ENCODE results near the gene PRMT7. TPM values are rescaled to one million over a fixed set of nuclear protein-coding genes. Genes with fewer than 3 reads are reported as not detected.

The PRMT7 gene
- total RNA-seq, 1 donor from 2014 or later = 66.4 TPM

DNA sequence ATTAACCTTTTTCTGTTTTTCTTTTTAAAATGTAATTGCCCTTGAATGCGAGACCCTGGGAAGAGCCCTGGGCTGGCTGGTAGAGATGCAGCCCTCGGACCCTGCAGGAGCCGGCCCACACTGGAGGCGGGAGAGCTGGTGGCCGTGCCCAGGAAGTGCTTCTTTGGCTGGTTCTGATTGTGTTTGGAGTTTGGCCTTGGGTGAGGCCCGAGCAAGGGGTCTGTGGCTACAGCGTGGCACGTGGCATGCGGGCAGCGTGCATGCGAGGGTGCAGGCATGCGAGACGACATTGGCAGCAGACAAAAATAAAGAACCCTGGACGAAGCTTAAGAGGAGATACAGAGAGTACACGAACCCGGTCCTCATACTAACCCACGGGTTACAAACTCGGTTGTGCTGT lies 49.7 kb downstream of the PRMT7 start:
- intact Hi-C loops (cut with micrococcal nuclease) = no loop called here

DNA sequence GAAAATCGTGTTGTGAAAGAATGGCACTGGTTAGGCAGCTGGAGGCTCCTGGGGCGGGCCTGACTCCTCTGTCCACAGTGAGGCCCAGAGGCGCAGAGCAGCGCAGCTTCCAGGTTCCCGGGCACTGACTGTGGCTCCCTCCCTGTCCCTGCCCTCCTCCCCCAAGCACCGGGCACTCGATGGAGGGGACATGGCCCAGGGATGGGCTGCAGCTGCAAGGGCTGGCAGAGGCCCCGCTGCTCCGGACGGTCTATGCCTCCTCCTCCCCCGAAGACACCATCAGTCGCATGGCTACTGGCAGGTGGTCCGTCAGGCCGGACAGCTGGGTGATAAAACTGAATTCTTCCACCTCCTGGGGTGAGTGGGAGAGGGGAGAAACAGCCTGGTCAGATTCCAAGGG lies 50.1 kb downstream of the PRMT7 start:
- intact Hi-C loops (cut with micrococcal nuclease) = no loop called here

DNA sequence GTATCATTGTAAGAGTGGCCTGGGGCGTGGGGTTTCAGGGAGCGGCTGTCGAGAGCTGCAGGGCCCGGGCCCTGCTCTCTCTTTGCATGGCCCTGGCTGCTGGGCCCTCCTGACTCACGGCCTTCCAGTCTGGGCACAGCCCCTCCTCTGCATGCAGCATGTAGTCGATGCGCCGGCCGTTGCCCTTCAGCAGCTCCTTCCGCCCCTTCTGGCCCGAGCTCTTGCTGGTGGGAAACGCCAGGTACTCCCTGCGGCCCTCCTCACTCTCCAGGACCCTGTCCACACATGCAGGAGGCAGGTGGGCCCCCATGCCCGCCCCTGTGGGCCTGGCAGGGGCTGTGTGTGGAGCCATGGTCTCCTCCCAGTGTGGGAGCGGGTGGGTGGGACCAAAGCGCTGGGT lies 50.7 kb downstream of the PRMT7 start:
- intact Hi-C loops (cut with micrococcal nuclease) = no loop called here

DNA sequence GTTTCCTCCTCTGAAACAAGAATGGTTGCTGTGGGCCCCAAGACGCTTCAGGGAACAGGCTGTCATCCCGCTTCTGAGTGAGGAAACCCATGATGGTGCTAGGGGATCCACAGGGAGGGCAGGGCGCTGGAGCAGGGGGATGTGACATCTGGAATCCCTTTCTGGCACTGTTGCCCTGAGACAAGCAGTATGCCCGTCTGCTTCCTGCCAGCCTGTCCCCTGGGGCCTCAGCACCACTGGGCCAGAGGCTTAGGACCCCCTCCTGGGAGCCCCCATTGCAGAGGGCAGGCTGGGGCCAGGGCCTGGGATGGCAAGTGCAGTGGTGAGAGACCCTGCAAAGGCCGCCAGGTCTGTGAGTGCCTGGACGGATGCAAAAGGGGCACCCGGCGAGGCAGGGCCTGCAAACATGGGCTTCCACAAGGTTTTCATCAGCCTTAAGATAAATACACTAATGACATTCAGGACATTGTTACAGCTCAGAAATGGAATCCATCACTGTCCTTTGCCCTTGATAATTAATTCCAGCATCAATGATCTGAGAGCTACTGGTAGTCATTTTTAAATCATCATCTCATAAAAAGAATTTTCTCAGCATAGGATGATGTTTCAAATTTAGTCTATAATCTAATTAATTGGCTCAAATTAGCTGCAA lies 51.6 kb downstream of the PRMT7 start:
- intact Hi-C loops (cut with micrococcal nuclease) = no loop called here

DNA sequence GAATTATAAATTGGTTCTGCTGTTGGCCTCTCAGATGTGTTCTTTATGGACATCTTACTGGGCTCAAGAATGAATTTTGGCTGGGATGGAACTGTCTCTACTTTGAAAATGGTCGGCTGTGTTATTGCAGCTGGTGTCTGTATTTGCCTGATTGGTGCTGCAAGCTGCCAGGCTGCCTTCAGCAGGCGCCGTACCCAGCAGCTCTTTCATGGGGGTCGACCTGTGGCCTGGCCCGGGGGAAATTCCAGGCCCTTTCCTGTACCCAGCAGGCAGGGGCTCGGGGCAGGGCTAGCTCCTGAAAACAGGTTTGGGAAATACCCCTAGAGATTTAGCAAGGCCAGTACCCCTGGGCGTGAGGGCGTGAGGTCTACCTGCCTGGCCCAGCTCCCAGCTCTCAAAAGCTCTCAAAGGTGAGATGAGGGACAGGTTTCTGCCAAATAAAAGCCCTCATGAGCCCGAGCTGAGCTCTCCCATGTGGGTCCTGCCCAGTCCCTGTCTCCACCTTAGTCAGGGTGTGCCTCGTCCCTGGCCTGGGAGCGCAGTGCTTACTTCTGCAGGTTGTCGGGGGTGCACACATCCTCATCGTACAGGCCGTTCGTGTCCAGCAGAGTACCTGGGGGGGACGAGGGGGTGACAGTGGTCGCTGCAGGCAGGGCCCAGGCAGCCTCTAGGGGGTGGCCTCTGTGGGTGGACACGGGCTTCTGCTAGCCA lies 52.3 kb downstream of the PRMT7 start:
- intact Hi-C loops (cut with micrococcal nuclease) = no loop called here

DNA sequence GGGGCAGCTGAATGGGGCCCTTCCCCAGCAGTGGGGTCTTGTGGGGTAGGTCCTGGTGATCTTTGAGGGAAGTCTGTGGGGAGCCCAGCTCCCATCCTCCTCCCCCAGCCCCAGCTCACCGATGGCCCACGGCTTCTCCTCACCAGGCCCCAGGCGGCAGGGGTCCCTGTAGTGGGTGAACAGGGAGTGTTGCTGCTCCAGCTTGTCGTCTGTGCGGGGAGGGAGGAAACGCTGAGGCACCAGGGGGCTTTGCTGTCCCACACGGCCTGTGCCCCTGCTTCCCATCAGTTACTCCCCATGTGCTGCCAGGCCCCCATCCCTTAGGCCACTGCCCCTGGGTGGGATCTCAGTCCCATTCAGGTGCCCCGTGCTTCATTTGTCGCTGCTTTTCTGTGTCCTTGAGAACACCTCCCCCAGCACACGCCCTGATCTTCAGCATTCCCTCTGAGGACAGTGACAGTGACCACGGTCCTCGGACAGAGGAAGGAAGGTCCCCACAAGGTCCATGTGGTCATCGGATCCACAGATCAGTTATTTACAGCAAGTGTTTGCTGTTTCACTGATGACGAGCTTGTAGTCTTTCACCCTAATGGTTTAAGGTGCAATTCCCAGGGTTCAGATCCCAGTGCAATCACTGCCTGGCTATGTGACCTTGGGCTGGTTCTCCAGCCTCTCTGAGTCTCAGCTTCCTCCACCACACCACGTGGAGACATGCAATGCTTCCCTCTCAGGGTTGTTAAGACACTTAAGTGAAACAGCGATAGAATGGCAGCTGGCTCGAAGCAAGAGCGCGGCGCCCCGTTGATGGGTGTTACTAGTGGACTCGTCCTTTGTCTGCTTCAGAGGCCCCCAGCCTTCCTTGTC lies 53.1 kb downstream of the PRMT7 start:
- intact Hi-C loops (cut with micrococcal nuclease) = no loop called here

DNA sequence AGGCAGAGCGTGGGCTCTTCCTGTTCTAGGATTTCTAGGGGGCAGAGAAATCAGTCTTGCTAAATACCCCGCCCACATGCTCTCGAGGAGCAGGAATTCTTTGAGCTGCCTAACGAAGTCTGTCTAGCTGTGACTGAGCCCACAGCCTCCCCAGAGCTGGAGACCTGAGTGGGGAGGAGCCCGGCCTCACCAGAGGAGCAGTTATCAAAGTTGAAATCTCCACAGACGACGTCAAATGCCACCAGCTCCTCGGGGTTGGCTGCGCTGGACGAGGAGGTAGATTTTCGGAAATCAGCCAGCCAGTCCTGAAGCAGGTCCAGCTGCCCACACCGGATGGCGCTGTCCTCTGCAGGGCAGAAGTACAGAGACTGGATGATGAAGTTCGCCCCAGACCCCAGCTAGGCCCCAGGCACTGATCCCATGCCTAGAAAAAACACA lies 53.8 kb downstream of the PRMT7 start:
- intact Hi-C loops (cut with micrococcal nuclease) = no loop called here

DNA sequence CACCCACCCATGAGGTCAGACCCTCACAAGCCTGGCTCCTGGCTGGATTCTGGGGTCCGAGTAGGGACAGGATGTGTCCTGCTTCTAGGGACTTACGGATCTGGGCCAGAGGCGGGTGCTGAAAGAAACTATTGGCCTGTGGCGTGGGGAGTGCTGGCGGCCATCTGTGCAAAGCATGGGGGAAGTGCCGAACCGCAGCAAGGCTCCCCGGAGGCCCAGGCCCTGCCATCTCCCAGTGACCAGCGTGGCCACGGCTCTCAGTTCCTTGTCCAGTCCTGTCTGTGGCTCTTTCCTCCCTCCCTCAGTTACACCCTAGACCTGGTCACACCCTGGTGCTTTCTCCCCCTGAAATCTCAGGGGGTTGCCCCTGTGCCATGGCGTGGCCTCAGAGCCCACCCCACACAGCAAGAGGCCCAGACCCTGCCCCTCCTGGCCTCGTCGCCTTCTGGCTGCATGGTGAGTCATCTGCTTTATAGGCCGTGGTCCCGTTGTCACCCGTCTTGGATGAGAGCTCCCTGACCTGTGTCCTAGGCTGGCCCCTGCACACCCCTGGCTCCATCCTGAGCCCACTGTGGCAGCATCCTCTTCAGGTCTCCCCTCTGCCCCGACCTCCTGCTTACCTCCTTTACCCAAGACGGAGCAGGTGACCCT lies 54.5 kb downstream of the PRMT7 start:
- intact Hi-C loops (cut with micrococcal nuclease) = loop anchor here (5.0 kb wide), 2 partner anchors 37 to 82 kb away; partner anchors contain the start of gene SMPD3

DNA sequence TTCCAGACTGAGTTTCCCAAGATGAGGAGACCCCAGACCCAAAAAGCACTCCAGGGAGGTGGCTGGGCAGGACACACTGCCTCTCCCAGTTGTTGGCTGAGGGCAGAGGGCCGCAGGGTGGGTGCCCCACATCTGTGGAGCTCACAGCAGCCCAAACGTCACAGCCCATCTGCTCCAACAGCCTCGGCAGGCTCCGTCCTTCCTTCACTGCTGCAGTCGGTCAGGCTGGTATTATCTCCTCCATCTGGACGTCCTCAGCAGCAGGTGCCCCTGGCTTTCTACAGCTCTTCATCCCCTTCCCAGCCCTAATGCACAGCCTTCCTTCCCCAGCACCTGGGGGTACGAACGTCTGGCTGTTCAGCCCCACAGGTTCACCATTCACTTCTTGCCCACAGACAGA lies 55.2 kb downstream of the PRMT7 start:
- intact Hi-C loops (cut with micrococcal nuclease) = loop anchor here (5.0 kb wide), 2 partner anchors 36 to 81 kb away; partner anchors contain the start of gene SMPD3

DNA sequence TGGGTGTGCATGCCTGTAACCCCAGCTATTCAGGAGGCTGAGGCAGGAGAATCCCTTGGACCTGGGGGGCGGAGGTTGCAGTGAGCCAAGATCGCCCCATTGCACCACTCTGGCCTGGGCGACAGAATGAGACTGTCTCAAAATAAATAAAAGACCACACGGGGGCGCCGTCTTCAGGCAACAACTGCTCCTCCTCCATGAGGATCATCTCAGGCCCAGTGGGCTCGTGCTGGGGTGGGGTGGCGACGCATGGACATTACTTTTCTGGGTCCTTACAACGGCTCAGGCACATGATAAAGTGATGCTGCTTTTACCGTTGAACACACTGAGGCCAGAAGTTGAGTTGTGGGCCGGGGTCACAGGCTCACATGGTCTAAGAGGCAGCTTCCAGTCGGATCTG lies 56.2 kb downstream of the PRMT7 start:
- intact Hi-C loops (cut with micrococcal nuclease) = loop anchor here (1.0 to 5.0 kb wide), 4 partner anchors 11 to 143 kb away; partner anchors contain the start of gene SMPD3

DNA sequence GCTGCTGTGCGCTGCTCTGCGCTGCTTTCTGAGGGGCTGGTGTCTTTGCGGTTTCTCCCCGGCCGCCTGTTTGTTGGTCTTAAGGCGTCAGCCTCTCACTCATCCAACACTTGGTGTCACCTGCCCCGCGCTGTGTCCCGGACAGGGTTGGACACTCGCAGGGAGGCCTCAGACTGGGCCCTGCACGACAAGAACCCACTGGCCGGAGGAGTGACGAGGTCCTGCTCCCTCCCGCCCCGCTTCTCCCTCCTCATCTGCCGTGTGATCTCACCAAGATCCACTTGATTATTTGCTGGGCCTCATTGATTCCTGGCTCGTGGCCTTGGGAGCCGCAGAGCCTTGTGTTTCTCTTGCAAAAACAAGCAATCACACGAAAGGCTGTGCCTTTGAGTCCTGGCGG lies 56.6 kb downstream of the PRMT7 start:
- intact Hi-C loops (cut with micrococcal nuclease) = loop anchor here (1.0 to 5.0 kb wide), 4 partner anchors 11 to 143 kb away; partner anchors contain the start of gene SMPD3

DNA sequence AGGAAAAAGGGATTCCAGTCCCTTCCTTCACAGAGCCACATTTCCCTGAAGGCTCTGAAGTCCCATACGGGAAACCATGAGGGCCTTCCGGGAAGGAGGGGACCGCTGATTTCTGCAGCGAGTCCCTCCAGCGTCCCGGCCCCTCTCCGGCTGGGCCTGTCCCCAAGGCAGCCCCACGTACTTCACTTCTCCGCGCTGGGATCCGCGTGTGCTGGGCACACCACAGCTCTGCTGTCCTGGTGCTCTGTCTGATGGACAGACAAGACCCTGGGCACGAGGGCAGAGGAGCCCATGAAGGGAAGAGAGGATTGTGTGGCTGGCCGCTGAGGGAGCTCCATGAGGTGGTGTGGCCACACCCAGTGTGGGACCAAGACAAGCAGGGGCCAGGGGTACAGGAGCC lies 57.1 kb downstream of the PRMT7 start:
- intact Hi-C loops (cut with micrococcal nuclease) = loop anchor here (1.0 to 5.0 kb wide), 5 partner anchors 12 to 142 kb away; partner anchors contain the start of gene SMPD3

DNA sequence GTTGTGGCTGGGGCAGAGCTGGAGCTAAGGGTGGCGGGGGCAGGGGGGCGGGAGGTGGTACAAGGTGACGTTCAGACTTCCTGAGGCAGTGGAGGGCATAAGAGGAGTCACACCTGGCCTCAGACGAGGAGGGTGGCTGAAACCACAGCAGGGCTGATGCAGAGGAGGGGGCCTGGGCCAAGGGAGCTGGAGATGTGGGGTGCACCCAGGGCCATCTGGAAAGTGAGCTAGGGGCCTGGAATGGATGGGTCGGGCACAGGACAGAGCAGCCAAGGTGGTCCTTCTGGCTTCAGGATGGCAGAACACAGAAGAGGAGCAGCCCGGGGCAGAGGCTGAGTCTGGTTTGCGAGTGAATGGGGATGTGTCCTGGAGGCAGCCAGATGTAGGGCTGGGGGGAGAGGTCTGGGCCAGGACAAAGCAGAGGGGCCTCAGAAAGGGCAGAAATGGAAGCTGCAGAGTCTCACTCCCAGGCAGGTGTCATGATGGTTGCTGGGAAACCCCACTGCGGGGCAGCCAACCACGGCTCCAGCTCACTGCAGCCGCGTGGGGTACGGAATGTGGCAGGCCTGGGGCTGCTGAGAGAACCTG lies 57.6 kb downstream of the PRMT7 start:
- intact Hi-C loops (cut with micrococcal nuclease) = loop anchor here (2.0 to 5.0 kb wide), 3 partner anchors 34 to 79 kb away; partner anchors contain the start of gene SMPD3

DNA sequence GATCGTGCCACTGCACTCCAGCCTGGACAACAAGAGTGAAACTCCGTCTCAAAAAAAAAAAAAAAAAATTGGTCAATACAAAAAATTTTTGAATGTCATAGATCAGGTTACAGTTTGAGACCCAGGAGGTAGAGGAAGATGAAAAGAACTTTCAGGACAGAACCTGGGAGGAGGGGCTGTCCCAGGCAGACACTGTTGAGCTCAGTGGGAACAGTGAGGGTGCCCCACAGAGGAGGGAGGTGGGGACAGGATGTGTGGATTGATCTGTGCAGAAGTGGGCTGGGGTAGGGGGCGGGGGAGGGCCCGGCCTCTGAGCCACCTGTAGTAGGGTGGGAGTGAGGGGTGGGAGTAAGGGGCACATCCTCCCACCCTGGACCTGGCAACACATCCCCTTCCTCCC lies 58.3 kb downstream of the PRMT7 start:
- intact Hi-C loops (cut with micrococcal nuclease) = loop anchor here (2.0 to 5.0 kb wide), 3 partner anchors 33 to 78 kb away; partner anchors contain the start of gene SMPD3

DNA sequence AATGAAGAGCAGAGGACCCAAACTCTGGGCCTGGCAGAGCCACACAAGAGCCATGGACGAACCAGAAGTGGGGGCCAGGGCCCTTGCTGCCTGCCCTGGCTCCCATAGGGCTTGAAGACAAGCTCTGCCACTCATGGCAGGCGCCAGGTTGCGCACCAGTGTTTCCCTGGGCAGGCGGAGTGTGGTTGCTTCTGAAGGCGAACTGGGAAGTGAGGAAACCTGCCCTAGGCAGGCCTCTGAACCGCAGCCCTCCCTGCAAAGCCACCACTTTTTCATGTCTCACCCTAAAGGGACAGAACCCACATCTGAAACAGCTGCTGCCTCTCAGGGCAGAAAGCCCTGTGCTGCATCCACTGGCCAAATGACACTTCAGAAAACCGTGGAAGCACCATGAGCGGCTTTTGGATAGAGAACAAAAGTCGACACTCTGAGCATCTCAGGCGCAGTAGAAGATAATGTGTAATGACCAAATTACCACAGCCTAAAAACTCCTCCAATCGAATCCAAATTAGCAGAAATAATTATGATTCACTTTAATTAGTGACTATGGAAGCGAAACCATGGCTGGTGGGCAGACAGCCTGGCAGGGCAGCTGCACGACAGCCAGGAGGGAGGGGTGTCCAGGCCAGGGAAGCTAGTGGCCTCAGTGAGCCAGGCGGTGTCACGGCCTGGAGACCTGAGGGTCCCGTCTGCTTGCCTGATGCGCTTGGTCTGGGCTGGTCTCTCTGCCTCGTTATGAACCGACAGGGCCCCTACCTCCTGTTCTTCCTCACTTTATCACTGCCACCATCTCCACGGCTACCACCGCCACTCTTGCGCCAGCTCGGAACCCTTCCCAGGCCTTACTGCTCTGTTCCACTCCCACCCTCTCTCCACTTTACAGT lies 59.1 kb downstream of the PRMT7 start:
- intact Hi-C loops (cut with micrococcal nuclease) = loop anchor here (2.0 to 5.0 kb wide), 3 partner anchors 32 to 77 kb away; partner anchors contain the start of gene SMPD3

DNA sequence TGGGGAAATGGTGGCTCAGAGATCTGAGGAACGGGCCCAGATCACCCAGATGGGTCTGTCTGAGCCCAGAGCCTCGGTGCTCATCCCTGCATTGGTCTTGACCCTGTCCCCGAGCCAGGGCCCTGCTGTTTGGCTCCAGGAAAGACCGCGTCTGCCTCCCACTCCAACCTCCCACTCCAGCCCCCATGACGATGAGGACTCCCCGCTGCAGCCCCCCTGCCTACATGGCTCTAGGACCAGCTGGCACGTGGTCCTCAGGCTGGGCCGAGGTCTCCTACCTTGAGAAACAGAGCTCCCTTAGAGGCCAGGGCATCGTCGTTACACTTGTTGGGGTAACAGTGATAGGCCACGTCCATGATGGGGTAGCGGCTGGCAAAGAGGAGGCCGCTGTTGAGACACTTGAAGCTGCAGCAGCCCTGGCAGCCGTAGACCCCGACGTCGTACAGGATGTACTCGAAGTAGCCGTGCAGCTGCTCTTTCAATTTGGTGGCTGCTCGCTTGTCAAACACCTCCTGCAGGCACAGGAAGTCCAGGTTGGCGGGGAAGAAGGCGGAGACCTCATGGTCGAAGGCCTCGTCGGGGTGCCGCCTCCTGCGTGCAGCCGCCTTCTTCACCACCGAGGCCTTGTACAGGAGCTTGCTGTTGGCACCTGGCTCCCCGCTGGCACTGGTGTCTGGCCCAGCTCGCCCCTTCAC lies 59.9 kb downstream of the PRMT7 start:
- intact Hi-C loops (cut with micrococcal nuclease) = no loop called here

DNA sequence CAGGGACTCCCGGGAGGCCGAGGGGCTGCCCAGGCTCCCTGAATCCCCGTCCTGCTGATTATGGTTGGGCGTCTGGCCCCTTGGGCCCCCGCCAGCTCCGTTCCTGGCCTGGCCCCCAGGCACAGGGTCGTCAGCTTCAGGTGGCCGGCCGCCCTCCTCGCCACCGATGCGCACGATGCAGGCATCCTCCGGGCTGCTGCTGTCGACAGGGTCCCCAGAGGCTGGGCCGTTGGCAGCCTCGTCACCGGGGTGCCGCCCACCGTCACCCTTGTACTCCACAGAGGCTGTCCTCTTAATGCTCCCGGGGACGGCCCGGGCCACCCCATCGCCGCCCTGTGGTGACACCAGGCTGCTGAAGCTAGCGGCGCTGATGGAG lies 60.4 kb downstream of the PRMT7 start:
- intact Hi-C loops (cut with micrococcal nuclease) = no loop called here

DNA sequence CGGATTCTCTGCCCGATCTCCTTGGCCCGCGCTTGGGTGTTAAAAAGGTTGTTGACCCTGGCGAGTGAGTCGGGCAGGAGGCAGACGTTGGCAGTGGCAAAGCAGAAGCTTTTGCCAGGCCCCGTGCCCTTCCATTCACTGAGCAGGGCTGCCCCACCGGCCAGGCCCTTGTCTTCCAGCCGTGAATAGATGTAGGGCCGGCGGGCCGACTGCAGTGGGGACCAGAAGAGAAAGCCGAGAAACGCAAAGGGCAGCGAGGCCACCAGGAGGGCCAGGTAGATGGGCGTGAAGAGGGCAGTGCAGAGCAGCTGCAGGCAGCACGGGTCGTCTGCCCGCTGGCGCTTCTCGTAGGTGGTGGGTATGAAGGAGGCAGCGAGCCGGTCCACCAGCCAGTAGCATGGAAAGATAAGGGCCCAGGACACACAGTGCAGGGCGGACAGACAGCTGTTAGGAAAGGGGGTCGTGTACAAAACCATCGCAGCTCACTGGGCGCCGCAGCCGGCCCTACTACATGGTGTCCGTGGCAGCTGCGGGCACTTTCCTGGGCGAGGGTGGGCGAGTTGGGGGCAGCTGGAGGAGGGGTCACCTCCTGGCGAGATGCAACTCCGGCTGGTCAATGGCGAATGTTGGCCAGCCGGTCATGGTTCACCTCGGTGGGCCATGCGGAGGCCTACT lies 61.0 kb downstream of the PRMT7 start:
- intact Hi-C loops (cut with micrococcal nuclease) = no loop called here

DNA sequence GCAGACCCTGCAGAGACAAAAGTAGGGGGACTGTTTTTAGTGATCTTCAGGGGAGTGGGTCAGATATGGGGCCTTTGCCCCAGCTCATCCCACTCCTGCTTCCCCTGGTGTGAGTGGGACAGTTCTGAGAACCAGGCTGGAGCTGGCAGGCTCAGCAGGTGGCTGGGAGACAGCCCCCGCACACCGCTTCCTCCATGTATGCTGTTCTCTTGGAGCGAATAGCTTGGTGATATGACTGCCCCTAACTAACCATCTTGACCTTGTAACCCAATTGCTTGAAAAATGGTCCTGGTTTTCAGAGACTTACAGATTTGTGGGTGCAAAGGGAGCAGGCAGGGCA lies 61.5 kb downstream of the PRMT7 start:
- intact Hi-C loops (cut with micrococcal nuclease) = no loop called here
